ENCODE results near the gene C3orf52.

Gene C3orf52

GRCh38 chr3:112074616-112075497 lies 11.3 kb upstream of the C3orf52 start:
- DNase-seq (ENCODE audit: extremely low read depth, low read depth), result peak; percentile 38
- TF ChIP-seq, protein P1, sequence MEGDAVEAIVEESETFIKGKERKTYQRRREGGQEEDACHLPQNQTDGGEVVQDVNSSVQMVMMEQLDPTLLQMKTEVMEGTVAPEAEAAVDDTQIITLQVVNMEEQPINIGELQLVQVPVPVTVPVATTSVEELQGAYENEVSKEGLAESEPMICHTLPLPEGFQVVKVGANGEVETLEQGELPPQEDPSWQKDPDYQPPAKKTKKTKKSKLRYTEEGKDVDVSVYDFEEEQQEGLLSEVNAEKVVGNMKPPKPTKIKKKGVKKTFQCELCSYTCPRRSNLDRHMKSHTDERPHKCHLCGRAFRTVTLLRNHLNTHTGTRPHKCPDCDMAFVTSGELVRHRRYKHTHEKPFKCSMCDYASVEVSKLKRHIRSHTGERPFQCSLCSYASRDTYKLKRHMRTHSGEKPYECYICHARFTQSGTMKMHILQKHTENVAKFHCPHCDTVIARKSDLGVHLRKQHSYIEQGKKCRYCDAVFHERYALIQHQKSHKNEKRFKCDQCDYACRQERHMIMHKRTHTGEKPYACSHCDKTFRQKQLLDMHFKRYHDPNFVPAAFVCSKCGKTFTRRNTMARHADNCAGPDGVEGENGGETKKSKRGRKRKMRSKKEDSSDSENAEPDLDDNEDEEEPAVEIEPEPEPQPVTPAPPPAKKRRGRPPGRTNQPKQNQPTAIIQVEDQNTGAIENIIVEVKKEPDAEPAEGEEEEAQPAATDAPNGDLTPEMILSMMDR (IDR thresholded peaks at IDR 0.05; ENCODE audit: low read depth, low read length), result no peak

GRCh38 chr3:112078125-112079083 lies 7.8 kb upstream of the C3orf52 start:
- TF ChIP-seq, protein P1 (IDR thresholded peaks at IDR 0.05; ENCODE audit: low read depth, low read length), result no peak
- DNase-seq (ENCODE audit: extremely low read depth, low read depth), result no peak

DNA sequence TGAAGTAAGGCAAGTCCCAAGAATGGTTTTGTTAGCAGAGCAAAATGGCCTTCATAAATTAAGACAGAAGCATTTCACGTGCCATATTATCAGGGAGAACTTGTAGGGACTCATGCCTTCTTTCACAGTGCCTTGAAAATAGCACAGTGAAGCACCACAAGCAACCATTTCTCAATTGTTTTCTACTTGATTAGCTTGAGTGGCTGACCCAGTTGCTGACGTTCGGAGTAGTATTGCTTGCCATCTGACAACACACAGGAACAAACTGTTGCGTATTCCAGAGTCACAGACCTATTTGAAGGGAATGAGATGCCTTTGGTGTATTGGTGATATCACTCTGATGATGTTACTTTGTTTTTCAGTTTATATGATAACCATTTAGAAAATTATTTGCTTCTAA lies 3.0 kb upstream of the C3orf52 start:
- TF ChIP-seq, protein P1 (IDR thresholded peaks at IDR 0.05; ENCODE audit: low read depth, low read length), result no peak
- DNase-seq (ENCODE audit: extremely low read depth, low read depth), result no peak

DNA sequence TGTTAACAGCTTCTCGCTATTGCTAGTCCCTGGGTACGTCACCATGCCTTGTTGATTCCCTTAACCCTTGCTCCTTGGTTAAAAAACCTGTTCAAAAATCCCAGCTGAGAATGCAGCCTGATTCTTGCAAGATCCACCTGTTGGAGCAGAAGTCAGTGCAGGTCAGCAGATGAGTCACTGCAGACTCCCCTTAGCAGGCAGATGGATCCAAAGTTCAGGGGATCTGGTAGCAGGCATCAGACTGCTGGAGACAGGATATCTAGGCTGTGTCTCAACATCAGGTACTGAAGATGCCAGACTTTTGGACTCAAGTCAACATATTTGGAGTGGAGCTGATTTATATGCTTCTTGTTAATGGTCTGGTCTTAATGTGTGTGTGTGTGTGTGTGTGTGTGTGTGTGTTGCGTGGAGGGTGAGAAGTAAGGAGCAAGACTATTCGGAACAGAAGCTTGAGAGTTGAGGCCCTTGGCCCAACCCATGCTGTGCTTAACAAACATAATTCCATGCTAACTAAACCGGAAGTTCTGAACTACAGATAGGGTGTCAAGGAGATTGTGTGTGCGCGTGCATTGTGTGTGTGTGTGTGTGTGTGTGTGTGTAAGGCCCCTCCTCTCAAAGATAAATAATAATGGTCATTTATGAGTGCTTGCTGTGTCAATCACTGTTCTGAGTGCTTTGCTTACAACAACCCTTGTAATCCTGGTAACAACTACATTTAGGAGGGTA lies 1.0 kb upstream of the C3orf52 start:
- TF ChIP-seq, protein P1 (IDR thresholded peaks at IDR 0.05; ENCODE audit: low read depth, low read length), result no peak
- no peak for DNase-seq (ENCODE audit: extremely low read depth, low read depth)

DNA sequence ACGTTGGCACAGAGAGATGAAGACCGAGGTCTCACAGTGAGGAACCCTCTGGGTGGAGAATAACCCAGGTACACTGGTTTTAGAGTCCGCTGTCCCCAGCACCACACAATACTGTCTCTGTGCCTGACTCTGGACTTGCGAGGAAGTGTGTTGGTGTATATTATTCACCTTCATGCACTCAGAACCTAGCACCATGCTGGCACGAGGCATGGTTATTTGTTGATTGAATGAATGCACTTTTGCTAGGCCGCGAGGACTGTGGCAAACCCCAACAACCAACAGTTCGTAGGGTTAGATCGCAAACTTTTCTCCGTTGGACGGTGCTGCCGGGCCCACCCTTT lies 484 bp upstream of the C3orf52 start:
- TF ChIP-seq, protein P1 (IDR thresholded peaks at IDR 0.05; ENCODE audit: low read depth, low read length), result no peak
- DNase-seq (ENCODE audit: extremely low read depth, low read depth), result no peak

DNA sequence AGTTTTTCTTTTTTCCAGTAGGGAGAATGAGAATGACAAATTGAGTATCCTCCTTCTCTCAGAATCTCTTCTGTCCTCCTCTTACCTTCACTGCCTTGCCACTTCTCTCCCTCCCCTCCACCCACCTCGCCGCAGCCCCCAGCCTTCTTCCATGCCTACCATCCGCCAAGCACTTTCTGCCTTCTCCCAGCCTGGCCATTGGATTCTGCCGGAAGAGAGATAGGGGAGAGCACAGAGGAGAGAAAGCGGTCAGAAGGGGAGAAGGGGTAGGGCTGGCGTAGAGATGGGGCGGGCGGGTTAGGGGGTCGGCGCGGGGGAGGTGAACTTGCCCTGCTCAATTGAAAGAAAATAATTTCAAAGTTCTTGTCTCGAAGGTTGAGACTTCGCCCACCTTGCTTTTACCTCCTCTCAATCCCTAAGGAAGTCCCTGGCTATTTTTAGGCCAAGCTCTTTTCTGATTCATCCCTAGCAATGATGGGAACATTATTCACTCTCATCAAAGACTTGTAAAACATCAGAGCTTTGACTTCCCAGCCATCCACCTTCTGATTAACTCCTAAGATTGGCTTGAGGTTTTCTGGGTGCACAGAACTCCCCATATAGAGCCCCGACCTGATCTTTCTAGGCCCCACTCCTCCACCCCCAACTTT lies 811 bp downstream of the C3orf52 start:
- DNase-seq (ENCODE audit: extremely low read depth, low read depth), result no peak

More for the DNA sequence above, 811 bp downstream of the C3orf52 start:
- TF ChIP-seq, protein P1 (IDR thresholded peaks at IDR 0.05; ENCODE audit: low read depth, low read length), result no peak
